DMS114 treated with DMSO at 0.1 percent for 48 hours (cell line): ENCODE measurements around the gene STX3.
"Not testable (repeated sequence)": the region's sequence is repeated elsewhere in the genome, so short reads cannot be mapped to it uniquely, and the experiment has no call there.

Experiments
- DNase-seq: peaks from one replicate; lab custom pipeline; 2025; ENCODE audit not compliant: unreplicated experiment; lab: John Stamatoyannopoulos, UW

The STX3 gene

DNA sequence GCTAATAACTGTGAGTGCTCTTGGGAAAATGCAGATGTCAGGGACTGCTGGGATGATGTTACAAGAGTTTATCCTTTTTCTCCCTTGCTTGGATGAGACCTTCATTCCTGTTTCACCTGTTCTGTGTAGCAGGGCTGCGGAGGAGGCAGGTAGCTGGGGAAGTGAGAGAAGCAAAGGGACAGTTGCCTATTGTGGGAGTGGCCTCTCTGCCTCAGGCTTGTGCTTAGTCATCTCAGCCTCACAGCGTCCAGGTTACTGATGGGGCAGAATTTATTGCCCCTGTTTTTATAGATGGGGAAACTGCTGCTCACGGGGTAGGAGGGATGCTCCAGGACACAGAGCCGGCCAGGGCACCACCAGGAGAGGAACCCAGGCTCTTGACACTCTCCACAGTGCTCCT, 1.7 kb downstream of the STX3 start:
- DNase-seq: no peak

DNA sequence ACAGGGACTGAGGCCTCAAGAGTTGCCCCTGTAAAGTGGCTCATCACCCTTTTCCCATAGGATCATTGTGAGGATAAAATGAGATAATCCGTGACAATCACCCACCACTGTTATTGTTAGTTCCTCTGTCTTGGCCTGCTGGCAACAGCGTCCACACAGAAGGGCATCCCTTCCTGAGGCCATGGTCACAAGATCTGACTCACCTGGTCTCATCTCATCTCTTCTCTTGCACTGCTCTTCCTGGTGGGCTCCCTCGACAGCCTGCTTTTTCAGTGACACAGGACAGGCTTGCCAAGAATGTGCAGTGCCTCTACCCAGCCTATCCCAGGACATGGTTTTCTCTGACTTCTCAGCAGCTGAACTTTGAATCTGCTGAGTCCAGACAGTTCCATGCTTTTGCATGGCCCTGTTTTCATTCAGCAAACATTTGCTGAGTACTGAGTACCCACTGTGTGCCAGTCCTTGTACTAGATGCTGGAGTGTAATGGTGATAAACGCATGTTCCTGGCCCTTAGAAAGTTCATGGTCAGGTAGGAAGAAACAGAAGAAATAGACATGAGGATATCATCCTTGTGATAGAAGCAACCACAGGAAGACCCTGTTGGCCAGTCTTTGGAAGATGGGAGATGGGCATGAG, 3.3 kb downstream of the STX3 start:
- no peak for DNase-seq

DNA sequence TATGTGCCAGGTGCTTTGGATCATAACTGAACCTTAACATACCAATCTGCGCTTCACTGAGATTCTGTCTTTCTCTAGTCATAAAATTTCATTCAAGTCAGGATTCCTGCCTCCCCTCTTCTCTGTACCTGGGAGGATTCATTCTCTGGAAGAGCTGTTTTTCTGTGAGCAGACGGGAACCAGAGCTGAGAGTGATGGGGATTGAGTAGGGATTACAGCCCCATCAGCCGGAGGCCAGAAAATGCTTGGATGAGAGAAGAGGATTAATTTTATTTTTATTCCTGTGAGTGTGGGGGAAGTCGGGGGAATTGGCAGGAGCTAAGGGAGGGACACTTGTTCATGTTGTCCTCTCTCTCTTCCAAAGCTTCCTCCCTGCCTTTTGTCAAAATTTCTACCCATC, 4.7 kb downstream of the STX3 start:
- no peak for DNase-seq

DNA sequence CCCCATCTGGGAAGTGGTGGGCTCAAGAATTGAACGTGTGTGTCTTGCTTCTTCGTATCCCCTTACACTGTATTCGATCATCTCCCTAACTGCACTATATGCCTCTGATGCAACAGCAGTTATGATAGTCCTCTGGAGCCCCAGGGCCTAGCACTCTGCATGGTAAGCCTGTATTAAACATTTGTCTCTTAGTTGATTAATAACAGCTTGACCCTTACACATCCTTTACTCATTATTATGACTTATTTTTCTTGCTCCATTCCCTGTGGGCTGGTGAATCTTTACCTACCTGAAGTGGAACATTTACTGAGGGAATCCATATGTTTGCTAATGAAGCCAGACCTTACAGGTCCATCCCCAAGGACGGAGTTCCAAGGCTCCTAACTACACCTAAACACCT, 5.6 kb downstream of the STX3 start:
- no peak for DNase-seq

DNA sequence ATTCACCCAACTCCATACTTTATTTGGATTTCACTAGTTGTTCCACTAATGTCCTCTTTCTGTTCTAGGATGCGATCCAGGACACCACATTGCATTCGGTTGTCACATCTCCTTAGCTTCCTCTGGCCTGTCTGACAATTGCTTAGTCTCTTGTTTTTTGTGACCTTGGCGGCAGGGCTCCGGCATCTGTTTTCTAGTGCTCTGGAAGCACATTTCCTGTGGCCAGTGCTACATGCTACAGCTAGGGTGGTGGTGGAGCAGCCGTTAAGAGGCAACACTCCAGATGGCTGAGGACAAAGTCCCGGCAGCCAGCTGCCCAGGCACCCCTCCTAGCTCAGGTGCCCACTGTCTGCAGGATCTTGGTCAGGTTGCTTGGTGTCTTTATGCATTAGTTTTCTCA, 6.8 kb downstream of the STX3 start:
- no peak for DNase-seq

DNA sequence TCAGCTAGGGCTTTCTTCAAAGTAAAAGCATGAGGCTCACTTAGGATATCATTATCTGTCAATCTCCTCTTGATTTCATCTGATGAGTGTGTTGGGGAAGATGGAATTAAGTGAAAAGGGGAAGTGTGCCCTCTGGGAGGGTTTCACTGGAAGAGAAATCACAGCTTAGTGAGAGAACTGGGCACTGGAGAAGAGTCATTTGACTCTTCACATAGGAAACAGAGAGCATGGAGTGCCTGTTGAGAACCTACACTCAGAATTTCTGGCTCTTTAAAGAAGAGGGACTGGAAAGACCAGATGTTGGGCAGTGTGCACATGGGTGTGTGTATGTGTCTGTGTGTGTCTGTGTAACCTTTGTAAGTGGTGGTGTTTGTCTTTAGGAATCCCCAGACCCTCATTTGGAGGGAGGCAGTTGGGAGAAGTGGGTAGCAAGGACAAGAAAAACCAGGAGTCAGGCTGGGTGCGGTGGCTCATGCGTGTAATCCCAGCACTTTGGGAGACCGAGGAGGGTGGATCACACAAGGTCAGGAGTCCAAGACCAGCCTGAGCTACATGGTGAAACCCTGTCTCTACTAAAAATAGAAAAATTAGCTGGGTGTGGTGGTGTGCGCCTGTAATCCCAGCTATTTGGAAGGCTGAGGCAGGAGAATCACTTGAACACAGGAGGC, 10.0 kb downstream of the STX3 start:
- no peak for DNase-seq

DNA sequence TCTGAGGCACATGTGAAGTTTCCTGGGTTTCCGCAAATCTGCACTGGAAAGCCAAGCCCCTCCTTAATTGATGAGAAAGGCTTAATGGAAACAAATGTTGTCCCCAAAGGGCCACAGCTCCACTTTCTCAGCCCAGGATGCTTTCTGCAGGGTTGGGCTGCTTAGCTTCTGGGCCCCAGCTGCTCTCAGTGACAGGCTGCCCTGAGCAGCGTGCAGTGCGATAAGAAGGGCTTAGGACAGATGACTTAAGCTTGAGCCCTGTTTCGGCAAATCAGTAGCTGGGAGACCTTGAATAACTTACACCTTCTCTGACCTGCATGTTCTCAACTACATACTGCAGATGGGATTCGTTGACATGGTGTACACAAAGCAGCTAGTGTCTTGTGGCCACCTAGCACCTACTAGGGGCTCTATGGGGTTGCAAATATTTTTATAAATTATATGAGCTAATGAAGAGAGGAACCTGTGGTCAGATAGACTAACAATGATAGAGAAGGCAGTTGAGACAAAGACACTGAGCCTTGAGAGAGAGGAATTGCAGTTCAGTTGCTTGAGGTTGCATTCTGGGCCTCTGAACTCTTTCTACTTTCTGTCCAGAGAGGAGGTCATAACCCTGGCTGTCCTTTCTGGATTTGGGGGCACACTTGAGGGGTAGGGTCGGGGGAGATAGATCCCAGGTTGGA, 11.5 kb downstream of the STX3 start:
- no peak for DNase-seq

DNA sequence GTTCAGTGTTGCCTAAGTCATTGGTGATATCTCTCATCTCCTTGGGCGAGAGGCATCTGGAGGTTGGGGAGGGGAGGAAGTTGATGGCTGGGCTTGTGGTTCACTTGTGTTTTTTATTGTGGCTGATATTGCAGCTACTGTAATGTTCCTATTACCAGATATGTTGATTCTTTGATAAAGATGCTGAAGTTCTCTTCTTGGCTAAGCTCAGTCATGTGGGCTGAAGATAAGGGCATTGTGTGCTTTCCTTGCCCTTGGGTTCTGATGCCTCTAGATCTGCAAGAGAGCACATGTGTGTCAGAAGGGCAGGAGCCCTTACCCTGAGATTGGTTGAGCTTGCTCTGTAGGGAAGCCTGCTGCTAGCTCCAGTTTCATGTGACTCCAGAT, 12.0 kb downstream of the STX3 start:
- no peak for DNase-seq

DNA sequence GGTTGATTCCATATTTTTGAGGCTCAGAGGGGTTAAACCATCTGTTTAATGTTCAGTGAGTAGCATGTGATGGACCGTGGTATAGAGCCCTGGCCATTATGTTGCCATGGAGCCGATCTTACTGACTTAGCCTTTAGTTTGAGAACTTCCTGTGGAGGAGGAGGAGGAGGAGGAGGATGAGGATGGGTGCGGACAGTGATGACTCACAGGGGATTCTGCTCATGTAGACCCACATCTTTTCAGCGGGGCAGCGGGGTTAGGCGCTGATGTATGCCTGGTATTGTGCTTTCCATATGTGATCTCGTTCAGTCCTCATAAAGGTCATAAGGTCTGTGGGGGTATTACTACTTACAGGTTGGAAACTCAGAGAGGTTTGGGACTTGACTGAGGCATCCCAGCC, 13.9 kb downstream of the STX3 start:
- no peak for DNase-seq

DNA sequence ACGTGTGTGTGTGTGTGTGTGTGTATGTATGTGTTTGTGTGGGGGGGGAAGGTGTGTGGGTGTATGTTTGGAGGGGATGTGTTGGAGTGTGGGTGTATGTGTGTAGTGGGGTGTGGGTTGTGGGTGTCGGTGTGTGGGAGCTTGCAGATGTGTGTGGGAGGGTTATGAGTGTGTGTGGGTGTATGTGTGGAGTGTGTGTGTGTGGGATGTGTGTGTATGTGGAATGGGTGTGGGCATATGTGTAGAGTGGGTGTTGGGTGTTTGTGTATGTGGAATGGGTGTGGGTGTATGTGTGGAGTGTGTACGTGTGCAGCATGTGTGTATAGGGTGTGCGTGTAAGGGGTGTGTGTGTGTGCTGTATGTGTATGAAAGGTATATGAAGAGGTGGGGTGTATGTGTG, 14.7 kb downstream of the STX3 start:
- DNase-seq: no peak

DNA sequence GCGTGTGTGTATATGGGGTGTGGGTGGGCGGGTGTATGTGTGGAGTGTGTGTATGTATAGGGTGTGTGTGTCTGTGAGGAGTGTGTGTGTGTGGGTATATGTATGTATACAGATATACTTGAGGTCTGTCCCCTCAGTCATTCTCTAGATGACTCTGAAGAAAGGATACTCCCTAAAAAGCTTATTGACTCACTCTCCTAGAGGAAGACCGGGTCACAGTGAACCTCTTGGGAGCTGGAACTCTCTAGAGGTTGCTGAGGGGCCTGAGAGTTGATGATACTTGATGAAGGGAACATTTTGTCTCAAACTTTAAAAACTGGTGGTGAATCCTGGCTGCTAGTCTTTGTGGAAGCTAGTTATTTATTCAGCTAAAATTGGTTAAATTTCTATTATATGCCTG, 15.1 kb downstream of the STX3 start:
- DNase-seq: no peak

DNA sequence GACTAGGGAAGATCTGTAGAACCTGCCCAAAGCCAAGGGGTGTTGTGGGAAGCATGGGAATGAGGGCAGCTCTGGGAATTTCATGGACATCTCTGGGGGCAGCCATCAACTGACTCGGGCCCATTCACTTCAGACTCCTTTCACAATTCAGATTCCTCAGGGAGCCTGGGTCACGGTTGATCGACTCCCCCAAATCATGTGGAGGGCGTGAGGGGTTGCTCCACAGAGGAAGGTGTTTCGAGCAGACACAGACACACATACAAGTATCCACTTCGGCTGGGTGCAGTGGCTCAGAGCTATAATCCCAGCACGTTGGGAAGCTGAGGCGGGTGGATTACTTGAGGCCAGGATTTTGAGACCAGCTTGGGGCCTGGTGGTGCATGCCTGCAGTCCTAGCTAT, 15.7 kb downstream of the STX3 start:
- no peak for DNase-seq

DNA sequence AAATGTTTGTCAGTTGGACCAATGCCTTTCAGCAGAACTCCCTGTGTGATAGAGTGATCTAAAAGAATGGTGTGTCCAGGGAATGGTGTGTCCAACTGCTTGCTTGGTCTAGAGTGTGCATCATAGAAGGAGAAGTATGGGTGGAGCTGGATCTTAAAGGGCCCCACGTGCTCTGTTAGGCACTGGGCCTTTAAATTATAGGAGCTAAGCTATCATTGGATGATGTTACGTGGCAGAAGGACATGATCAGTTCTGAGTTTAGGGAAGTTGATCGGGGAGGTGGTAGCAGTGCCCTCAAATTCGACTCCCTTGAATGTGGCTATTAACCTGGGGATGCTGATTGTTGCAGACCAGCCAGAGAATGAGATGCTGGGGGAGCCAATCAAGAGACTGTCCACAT, 16.4 kb downstream of the STX3 start:
- no peak for DNase-seq

DNA sequence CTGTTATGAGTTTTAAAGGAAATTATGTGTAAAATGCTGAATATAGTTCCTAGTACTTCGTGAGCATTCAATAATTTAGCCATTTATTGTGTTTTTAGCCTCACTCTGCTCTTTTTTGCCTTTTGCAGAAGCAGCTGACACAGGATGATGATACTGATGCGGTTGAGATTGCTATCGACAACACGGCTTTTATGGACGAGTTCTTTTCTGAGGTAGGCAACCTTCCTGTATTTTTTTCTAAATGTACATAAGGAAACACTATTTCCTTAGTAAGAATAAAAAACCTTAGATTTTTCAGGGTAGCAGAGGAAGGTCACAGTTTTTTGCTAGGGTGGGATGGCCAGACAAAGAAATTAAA, 17.9 kb downstream of the STX3 start:
- no peak for DNase-seq

DNA sequence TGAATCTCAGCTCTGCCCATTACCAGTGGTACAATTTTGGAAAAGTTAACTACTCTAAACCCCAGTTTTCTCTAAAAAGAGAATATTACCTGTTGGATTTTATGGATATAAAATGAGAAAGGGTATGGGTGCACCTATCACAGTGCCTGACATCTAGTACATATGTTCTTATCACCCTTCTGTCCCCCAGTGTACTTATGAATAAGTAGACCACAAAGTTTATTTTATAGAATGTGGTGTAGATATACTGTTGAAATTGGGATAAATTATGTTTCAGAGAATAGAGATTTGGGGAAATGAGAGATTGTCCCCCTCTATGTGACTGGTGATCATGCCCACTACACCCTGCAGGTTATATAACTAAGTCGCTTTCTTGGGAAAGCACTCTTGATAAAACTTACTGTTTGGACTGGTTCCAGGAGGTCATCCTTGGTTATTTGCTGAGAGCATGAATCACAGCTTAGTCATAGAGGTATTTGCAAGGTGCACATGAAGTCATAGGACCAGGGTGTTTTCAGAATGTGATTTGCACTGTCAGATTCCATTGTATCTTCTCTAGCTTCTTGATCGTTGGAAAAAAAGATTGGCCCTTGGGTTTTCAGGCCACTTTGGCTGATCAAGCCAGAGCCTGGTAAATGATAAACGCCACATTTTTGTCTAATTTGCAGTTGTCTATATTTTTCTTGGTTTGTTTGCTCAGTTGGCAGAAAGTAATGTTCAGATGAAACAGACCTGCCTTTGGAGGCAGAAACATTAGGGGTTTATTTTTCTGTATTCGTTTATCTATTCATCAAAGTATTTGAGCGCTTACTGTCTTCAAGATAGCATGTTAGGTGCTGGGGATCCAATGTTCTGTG, 21.3 kb downstream of the STX3 start:
- DNase-seq: no peak

DNA sequence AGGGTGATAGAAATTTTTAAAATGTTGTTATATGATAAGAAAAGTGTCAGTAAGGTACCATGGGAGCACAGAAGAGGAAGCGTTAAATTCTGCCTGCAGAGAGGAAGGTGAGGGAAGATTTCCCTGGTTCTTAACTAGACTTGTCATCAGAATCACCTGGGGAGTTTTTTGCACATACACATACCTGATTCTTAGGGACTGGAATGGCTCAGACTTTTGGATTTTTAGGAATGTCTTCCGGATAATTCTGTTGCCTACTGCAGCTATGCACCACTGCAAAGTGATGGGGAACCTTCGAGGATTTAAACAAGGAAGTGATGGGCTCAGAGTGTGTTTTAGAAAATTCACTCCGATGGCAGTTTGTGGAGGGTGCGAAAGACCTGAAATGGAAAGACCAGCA, 21.9 kb downstream of the STX3 start:
- DNase-seq: no peak

DNA sequence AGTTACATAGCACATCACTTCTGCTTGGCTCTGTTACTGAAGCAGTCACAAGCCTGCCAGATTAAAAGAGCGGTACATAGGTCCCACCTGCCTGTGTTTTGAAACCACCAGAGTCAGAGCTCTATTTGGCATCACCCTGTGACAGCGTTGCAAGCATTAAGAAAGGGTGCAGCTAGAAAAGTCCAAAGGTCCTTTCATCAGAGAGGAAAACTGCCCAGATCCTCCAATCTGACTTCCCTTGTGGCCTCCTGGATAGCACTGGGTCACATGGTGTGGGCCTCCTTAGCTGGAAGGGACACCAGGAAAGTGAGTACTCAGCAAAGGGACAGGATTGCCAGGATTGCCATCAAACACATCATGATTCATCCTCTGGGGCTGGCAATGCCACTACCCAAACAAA, 22.9 kb downstream of the STX3 start:
- DNase-seq: no peak

DNA sequence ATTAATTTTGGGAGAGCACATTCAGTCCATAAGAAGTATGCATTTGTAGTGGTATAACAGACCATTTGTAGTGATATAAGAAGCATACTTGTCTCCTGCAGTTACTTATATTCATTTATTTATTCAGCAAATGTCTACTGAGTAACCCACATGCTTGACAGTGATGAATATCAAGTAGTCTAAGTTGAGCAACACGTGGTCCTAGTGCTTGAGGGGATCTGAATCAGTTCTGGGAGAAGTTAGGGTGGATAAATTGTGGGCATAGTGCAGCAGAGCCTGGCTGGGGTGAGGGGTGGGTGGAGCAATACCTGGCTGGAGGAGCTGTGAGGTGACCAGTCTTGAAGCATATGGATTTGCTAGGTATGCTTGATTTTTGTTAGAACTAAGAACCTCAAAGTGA, 24.3 kb downstream of the STX3 start:
- DNase-seq: no peak

DNA sequence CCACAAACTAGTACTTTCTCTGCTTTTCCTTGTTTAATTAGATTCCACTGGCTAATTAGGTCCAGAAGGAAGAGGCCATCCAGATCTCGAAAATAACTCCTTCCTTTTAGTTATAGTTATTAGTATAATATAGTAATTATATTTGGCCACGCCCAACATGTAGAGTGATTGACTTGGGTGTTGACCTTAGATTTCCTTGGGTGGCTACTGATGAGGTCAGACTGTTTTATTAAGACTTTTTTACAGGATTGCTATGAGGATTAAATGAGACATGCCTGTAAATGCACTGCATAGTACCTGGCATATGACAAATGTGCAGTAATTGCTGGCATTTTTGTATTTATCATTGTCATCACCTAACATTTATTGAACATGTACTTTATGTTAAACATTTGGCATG, 26.9 kb downstream of the STX3 start:
- DNase-seq: no peak

DNA sequence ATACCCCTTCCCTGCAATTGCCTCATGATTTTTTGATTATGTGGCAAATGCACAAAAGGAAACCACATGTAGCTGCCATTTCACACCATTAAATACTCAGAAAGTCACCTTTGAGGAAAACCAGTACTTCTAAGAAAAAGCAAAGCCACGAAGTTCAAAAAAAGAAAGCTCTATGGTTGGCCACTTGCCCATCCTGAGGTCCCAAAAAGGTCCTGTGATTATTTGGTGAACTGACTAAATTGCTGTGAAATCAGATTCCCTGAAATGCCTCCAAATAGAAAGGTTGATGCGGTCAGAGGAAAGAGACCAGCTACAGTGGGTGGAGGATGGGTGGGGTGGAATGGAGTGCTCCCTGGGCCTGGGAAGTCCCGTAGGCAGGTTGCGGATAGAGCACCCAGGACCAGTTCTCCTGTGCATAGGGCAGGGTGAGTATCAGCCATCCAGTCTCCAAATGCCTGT, 28.5 kb downstream of the STX3 start:
- DNase-seq: no peak

DNA sequence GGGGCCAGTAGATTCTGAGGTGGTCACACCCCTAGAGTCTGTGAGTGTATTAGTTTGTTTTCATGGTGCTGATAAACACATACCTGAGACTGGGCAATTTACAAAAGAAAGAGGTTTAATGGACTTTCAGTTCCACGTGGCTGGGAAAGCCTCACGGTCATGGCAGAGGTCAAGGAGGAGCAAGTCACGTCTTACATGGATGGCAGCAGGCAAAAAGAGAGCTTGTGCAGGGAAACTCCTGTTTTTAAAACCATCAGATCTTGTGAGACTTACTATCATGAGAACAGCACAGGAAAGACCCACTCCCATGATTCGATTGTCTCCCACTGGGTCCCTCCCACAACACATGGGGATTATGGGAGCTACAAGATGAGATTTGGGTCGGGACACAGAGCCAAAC, 29.3 kb downstream of the STX3 start:
- not testable (repeated sequence) for DNase-seq

DNA sequence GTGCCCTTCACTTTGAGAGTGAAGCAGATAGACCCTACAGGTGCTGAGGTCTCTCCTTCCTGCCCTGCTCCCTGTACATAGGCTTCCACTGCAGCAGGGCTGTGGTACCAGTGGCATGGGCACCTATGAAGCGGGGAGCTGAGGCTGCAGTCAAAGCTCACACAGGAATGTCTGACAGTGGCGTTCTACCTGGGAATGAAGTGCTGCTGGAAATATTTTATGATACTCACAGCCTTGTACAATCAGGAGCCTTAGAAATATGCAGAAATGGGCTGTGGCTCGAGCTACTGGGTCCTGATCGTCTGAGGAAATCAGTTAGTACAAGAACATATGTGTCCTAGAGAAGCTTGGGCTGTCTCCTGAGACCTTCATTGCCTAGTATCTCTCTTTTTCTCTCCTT, 30.6 kb downstream of the STX3 start:
- no peak for DNase-seq
